ENCODE measurements around the gene UBL4B. TPM values are rescaled to one million over a fixed set of nuclear protein-coding genes. Genes with fewer than 3 reads are reported as not detected.

The UBL4B gene
- total RNA-seq, 1 experiment from 2014 or later, result not detected

GRCh38 chr1:110094931-110095654, 17.1 kb upstream of the UBL4B start:
- peaks cover 30% of the 10 kb centered on the region for H3K27me3 Mint-ChIP-seq (ENCODE audit: low read depth)
- no peak overlapping the region for H3K18ac ChIP-seq (ENCODE audit: insufficient read length, low read depth, low read length)

More at GRCh38 chr1:110094931-110095654, 17.1 kb upstream of the UBL4B start:
- H3K4me3 Mint-ChIP-seq, result no peak overlapping the region
- H3K23ac ChIP-seq (ENCODE audit: insufficient read length, low read depth, low read length), result no peak overlapping the region
- no peak overlapping the region for H3K4ac ChIP-seq (ENCODE audit: low read depth, low read length)
- no peak overlapping the region for H2BK20ac ChIP-seq (ENCODE audit: low read depth, low read length, poor library complexity, severe bottlenecking)
- H3K4me1 Mint-ChIP-seq, result peaks cover 0 to 5% of the 10 kb centered on the region in 2 experiments; a peak in 2 of 4 replicates
- H3K27ac Mint-ChIP-seq, result no peak overlapping the region
- H3K23me2 ChIP-seq (ENCODE audit: insufficient read length, low read depth, low read length, poor library complexity, severe bottlenecking), result no peaks in the 10 kb centered on the region
- no peak overlapping the region for H4K91ac ChIP-seq (ENCODE audit: insufficient read length, low read depth, low read length)
- no peak overlapping the region for H2BK12ac ChIP-seq (ENCODE audit: insufficient read length, low read depth, low read length)
- H2BK15ac ChIP-seq (ENCODE audit: low read depth, low read length), result no peak overlapping the region
- H3K9me3 Mint-ChIP-seq, result peaks cover 0 to 2% of the 10 kb centered on the region in 2 experiments; a peak in 1 of 5 replicates
- no peaks in the 10 kb centered on the region for H3K27me3 ChIP-seq (ENCODE audit: insufficient read depth, low read length)
- TF ChIP-seq CTCF (conservative IDR thresholded peaks at IDR 0.05), result no peak
- H3K4me1 ChIP-seq (ENCODE audit: insufficient read depth, low read length), result no peaks in the 10 kb centered on the region
- no peak overlapping the region; the same call in 1 of the 2 replicates for H3K14ac ChIP-seq (ENCODE audit: insufficient read depth, low read length)
- H4K20me1 ChIP-seq (ENCODE audit: control insufficient read depth, insufficient read depth, insufficient read length), result no peaks in the 10 kb centered on the region
- no peaks in the 10 kb centered on the region for H3K79me2 ChIP-seq (ENCODE audit: insufficient read depth, low read length)
- DNase-seq, result no peak
- no peaks in the 10 kb centered on the region for H3K9me3 ChIP-seq (ENCODE audit: control insufficient read depth, low read depth, low read length)
- H2AFZ ChIP-seq (ENCODE audit: low read length), result no peak overlapping the region
- no peak overlapping the region for H4K8ac ChIP-seq (replicated peaks; ENCODE audit: insufficient read length, low read depth, low read length)
- no peak overlapping the region for H3K4me2 ChIP-seq (ENCODE audit: insufficient read depth, insufficient read length, low read length)
- no peak overlapping the region for H2BK5ac ChIP-seq (ENCODE audit: insufficient read length, low read length)
- H3K9ac ChIP-seq (ENCODE audit: extremely low read depth, insufficient read length, low read length), result no peak overlapping the region
- H3K56ac ChIP-seq (ENCODE audit: insufficient read length, low read depth, low read length), result no peak overlapping the region
- no peak overlapping the region for H4K5ac ChIP-seq (ENCODE audit: insufficient read length, low read depth, low read length)
- H2AK5ac ChIP-seq (ENCODE audit: insufficient read length, low read length), result no peak overlapping the region
- no CpG with 5 or more reads among the region's 7 CpGs for WGBS (ENCODE audit: extremely low coverage, insufficient read length, low lambda C conversion rate)
- H3T11ph ChIP-seq (ENCODE audit: low read length), result no peak overlapping the region
- no peaks in the 10 kb centered on the region for H3K79me1 ChIP-seq (ENCODE audit: insufficient read depth, low read depth, low read length, poor library complexity, severe bottlenecking)
- H3K27ac ChIP-seq (ENCODE audit: insufficient read length, low read depth, low read length), result no peak overlapping the region
- no peak overlapping the region for H2BK120ac ChIP-seq (ENCODE audit: low read depth, low read length, poor library complexity, severe bottlenecking)
- H3K36me3 Mint-ChIP-seq (ENCODE audit: insufficient read depth in 1 of 3, low read depth in 3 of 3), result no peaks in the 10 kb centered on the region; a peak in 1 of 7 replicates
